HepG2 (cell line): ENCODE measurements around the gene PPP1R15B. TPM values are rescaled to one million over a fixed set of nuclear protein-coding genes. Genes with fewer than 3 reads are reported as not detected.
A peak's percentile ranks its signal among the peaks of the same experiment; 100 is the strongest.

Experiments
- CREB1 ChIP-seq, 2 experiments: fragments of 450-650 bp in 1 of 2; IDR thresholded peaks; 2 replicates each; pipeline ENCODE4 v1.6.1; 2016 to 2017; ENCODE audit warnings: control low read depth in 1 of 2, mild to moderate bottlenecking in 1 of 2, missing compliant biosample characterization in 1 of 2, missing genetic modification characterization in 1 of 2
- NFE2 ChIP-seq: sonication (generic); formaldehyde crosslinking; IDR thresholded peaks from 2 replicates; pipeline ENCODE4 v1.4.0; 2020; ENCODE audit warnings: missing genetic modification reagents
- NFIB ChIP-seq: sonication (generic); formaldehyde crosslinking; IDR thresholded peaks from 2 replicates; pipeline ENCODE4 v1.9.0; 2021; ENCODE audit warnings: missing genetic modification reagents, mild to moderate bottlenecking, borderline replicate concordance
- SNAI1 ChIP-seq: sonication (generic); formaldehyde crosslinking; IDR thresholded peaks from 2 replicates; pipeline ENCODE4 v1.5.0; 2020; ENCODE audit warnings: mild to moderate bottlenecking, missing genetic modification reagents, borderline replicate concordance
- TFE3 ChIP-seq: IDR thresholded peaks from 2 replicates; pipeline ENCODE4 v1.6.1; 2016
- TMF1 ChIP-seq: sonication (generic); formaldehyde crosslinking; IDR thresholded peaks from 2 replicates; pipeline ENCODE4 v1.8.1; 2022; ENCODE audit warnings: low read depth, missing genetic modification reagents
- ZFP37 ChIP-seq: sonication (generic); formaldehyde crosslinking; IDR thresholded peaks from 2 replicates; pipeline ENCODE4 v1.4.0; 2020; ENCODE audit warnings: missing genetic modification reagents, borderline replicate concordance
- ZNF552 ChIP-seq: sonication (generic); formaldehyde crosslinking; IDR thresholded peaks from 2 replicates; pipeline ENCODE4 v1.9.0; 2022; ENCODE audit warnings: missing genetic modification reagents, mild to moderate bottlenecking, borderline replicate concordance
- ZNF607 ChIP-seq: sonication (generic); formaldehyde crosslinking; IDR thresholded peaks from 2 replicates; pipeline ENCODE4 v1.5.1; 2020; ENCODE audit warnings: missing genetic modification reagents, mild to moderate bottlenecking, borderline replicate concordance
- ZNF674 ChIP-seq: sonication (generic); formaldehyde crosslinking; IDR thresholded peaks from 2 replicates; pipeline ENCODE4 v1.5.0; 2020; ENCODE audit warnings: low read depth, mild to moderate bottlenecking, missing genetic modification reagents
- polyA plus RNA-seq, 8 experiments: library from polyadenylated mRNA; depleted of rRNA in 3 of 8; stranded (reverse) in 7 of 8; unstranded in 1 of 8; fragments of >200 nt; fragmentation: Illumina TruSeq in 4 of 8; extraction: Trizol in 4 of 8; gene quantifications; 2 replicates each; pipeline versions ENCODE4 v1.2.1 to v1.2.3, GENCODE V29; 2011 to 2016; ENCODE audit warnings: low read depth in 4 of 8, missing spikeins in 1 of 8, mixed read lengths in 1 of 8; ENCODE audit not compliant: insufficient read depth in 1 of 8
- total RNA-seq, 5 experiments: library from RNA; depleted of rRNA; stranded (reverse); fragments of >200 nt; fragmentation: Illumina TruSeq; extraction: Trizol; gene quantifications; 2 replicates each; pipeline ENCODE4 v1.2.3, GENCODE V29; 2016; ENCODE audit warnings: low read depth in 1 of 5
- TF ChIP-seq, protein P1 (sequence below): sonication (generic); formaldehyde crosslinking; IDR thresholded peaks from 2 replicates; pipeline ENCODE4 v1.5.1; 2020; ENCODE audit warnings: missing genetic modification reagents, mild to moderate bottlenecking, borderline replicate concordance
- TF ChIP-seq, protein P2 (sequence below): sonication (generic); formaldehyde crosslinking; conservative IDR thresholded peaks from 2 replicates; pipeline ENCODE4 v1.4.0; 2020; ENCODE audit warnings: missing genetic modification reagents
- TF ChIP-seq, protein P3 (sequence below): IDR thresholded peaks from 2 replicates; pipeline ENCODE4 v1.6.1; 2012; ENCODE audit warnings: low read length, improper control_type of control experiment

PPP1R15B gene
- total and polyA plus RNA-seq, 2 of the 13 experiments (the other 11 are each of a cell fraction or from before 2014, with no cell fraction given), result 13.4 to 23.8 TPM

DNA sequence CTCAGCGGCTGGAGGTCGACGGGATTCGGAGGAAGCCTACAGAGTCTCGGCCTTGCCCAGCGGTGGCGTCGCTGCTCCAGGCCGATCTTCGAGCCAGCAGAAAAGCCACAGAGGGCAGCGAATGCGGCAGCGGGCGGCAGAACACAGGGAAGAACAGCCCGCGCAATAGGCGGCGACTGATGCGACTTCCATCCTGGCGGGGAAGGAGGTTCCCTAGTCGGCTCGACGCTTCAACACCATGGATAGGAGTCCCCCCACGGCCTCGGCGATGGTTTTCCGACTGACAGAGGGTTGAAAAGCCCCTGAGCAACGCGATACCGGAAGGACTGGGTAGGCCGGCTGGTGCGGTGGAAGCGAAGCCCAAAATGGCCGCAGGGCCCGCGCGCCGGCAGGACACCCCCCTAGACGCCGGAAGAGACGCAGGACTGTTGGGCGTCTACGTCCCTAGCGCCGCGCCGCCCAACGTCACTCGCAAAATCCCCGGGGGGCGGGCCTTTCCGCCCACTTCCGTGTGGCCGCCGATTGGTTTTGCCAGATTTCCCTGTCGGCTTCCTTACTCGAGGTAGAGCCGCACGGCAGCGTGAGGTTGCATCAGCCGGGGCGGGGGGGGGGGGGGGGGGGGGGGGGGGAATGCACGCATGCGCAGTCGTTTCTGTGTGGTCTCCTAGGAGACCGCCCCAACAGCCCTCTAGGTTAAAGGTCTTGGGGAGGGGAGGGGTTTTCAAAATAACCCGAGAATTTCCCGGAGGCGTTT, at the start of gene PPP1R15B (continued):
- TF ChIP-seq ZNF674 (CRISPR knock-in tag) (0 out of 2 replicates have a peak, but pooled peaks have one; percentile 63), TFE3 (CRISPR knock-in tag) (peak; percentile 49), NFIB (CRISPR knock-in tag) (no peak), ZNF552 (0 out of 2 replicates have a peak, but pooled peaks have one; percentile 14), CREB1 (IDR thresholded peaks at IDR 0.05) (peak; percentile 91), CREB1 (CRISPR knock-in tag; IDR thresholded peaks at IDR 0.05) (peak; percentile 96), TMF1 (CRISPR knock-in tag) (no peak), NFE2 (CRISPR knock-in tag) (no peak), ZNF607 (CRISPR knock-in tag) (0 out of 2 replicates have a peak, but pooled peaks have one; percentile 32), SNAI1 (CRISPR knock-in tag) (no peak), ZFP37 (no peak)
- TF ChIP-seq, protein P1, sequence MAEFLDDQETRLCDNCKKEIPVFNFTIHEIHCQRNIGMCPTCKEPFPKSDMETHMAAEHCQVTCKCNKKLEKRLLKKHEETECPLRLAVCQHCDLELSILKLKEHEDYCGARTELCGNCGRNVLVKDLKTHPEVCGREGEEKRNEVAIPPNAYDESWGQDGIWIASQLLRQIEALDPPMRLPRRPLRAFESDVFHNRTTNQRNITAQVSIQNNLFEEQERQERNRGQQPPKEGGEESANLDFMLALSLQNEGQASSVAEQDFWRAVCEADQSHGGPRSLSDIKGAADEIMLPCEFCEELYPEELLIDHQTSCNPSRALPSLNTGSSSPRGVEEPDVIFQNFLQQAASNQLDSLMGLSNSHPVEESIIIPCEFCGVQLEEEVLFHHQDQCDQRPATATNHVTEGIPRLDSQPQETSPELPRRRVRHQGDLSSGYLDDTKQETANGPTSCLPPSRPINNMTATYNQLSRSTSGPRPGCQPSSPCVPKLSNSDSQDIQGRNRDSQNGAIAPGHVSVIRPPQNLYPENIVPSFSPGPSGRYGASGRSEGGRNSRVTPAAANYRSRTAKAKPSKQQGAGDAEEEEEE, result no peak
- TF ChIP-seq, protein P2, sequence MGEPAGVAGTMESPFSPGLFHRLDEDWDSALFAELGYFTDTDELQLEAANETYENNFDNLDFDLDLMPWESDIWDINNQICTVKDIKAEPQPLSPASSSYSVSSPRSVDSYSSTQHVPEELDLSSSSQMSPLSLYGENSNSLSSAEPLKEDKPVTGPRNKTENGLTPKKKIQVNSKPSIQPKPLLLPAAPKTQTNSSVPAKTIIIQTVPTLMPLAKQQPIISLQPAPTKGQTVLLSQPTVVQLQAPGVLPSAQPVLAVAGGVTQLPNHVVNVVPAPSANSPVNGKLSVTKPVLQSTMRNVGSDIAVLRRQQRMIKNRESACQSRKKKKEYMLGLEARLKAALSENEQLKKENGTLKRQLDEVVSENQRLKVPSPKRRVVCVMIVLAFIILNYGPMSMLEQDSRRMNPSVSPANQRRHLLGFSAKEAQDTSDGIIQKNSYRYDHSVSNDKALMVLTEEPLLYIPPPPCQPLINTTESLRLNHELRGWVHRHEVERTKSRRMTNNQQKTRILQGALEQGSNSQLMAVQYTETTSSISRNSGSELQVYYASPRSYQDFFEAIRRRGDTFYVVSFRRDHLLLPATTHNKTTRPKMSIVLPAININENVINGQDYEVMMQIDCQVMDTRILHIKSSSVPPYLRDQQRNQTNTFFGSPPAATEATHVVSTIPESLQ (CRISPR knock-in tag), result no peak
- TF ChIP-seq, protein P3, sequence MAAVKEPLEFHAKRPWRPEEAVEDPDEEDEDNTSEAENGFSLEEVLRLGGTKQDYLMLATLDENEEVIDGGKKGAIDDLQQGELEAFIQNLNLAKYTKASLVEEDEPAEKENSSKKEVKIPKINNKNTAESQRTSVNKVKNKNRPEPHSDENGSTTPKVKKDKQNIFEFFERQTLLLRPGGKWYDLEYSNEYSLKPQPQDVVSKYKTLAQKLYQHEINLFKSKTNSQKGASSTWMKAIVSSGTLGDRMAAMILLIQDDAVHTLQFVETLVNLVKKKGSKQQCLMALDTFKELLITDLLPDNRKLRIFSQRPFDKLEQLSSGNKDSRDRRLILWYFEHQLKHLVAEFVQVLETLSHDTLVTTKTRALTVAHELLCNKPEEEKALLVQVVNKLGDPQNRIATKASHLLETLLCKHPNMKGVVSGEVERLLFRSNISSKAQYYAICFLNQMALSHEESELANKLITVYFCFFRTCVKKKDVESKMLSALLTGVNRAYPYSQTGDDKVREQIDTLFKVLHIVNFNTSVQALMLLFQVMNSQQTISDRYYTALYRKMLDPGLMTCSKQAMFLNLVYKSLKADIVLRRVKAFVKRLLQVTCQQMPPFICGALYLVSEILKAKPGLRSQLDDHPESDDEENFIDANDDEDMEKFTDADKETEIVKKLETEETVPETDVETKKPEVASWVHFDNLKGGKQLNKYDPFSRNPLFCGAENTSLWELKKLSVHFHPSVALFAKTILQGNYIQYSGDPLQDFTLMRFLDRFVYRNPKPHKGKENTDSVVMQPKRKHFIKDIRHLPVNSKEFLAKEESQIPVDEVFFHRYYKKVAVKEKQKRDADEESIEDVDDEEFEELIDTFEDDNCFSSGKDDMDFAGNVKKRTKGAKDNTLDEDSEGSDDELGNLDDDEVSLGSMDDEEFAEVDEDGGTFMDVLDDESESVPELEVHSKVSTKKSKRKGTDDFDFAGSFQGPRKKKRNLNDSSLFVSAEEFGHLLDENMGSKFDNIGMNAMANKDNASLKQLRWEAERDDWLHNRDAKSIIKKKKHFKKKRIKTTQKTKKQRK, result no peak
